Osteoblast (primary cell): Measurements from ENCODE around the gene SHISA6. TPM values are rescaled to one million over a fixed set of nuclear protein-coding genes. Genes with fewer than 3 reads are reported as not detected.

Experiments
- DNase-seq: peaks from one replicate; pipeline ENCODE4 v3.0.0; 2011; ENCODE audit warnings: low spot score, mixed read lengths; ENCODE audit not compliant: insufficient read length; ENCODE audit errors: missing footprints
- H2AFZ ChIP-seq: 2 replicates; pipeline ENCODE4 v1.6.0; 2011; ENCODE audit warnings: mild to moderate bottlenecking, low read length
- H3K27ac ChIP-seq: 2 replicates; pipeline ENCODE4 v1.5.1; 2011; ENCODE audit warnings: mild to moderate bottlenecking, low read depth, low read length, moderate library complexity
- H3K27me3 ChIP-seq: 2 replicates; pipeline ENCODE4 v1.6.0; 2012; ENCODE audit warnings: mild to moderate bottlenecking, control low read depth, inconsistent platforms, low read length, moderate library complexity; ENCODE audit not compliant: insufficient read depth
- H3K36me3 ChIP-seq: 2 replicates; pipeline ENCODE4 v1.5.1; 2011; ENCODE audit warnings: mild to moderate bottlenecking, low read length, control low read depth, moderate library complexity; ENCODE audit not compliant: insufficient read depth
- H3K4me1 ChIP-seq: 2 replicates; pipeline ENCODE4 v1.5.1; 2011; ENCODE audit warnings: mild to moderate bottlenecking, low read length, control low read depth, moderate library complexity; ENCODE audit not compliant: insufficient read depth
- H3K4me2 ChIP-seq: 2 replicates; pipeline ENCODE4 v1.6.0; 2011; ENCODE audit warnings: mild to moderate bottlenecking, low read length; ENCODE audit not compliant: insufficient read depth
- H3K4me3 ChIP-seq: fragments of 200-600 bp; sonication (generic); 3 replicates; pipeline ENCODE4 v1.5.1; 2012; ENCODE audit warnings: mild to moderate bottlenecking, low read length, inconsistent platforms; ENCODE audit not compliant: insufficient read depth
- H3K79me2 ChIP-seq: 2 replicates; pipeline ENCODE4 v1.6.0; 2012; ENCODE audit warnings: mild to moderate bottlenecking, low read length, control low read depth, inconsistent platforms; ENCODE audit not compliant: insufficient read depth
- H3K9me3 ChIP-seq: 2 replicates; pipeline ENCODE4 v1.5.1; 2011; ENCODE audit warnings: low read depth, low read length, control low read depth
- H4K20me1 ChIP-seq: 2 replicates; pipeline ENCODE4 v1.6.0; 2012; ENCODE audit warnings: mild to moderate bottlenecking, low read length, control low read depth; ENCODE audit not compliant: insufficient read depth
- CTCF ChIP-seq: IDR thresholded peaks from 2 replicates; pipeline ENCODE4 v1.5.1; 2011; ENCODE audit warnings: mild to moderate bottlenecking, low read depth, low read length, moderate library complexity; ENCODE audit errors: extremely low read depth
- total RNA-seq: library from RNA; depleted of rRNA; stranded (reverse); fragments of >200 nt; gene quantifications from 2 replicates; pipeline ENCODE4 v1.2.3, GENCODE V29; 2012

The SHISA6 gene
- total RNA-seq, 1 donor, result not detected

GRCh38 chr17:11612956-11613355 lies 371.9 kb downstream of the SHISA6 start:
- no peaks in the 10 kb centered on the region for H4K20me1 ChIP-seq
- H3K4me2 ChIP-seq, result no peak overlapping the region
- no peaks in the 10 kb centered on the region for H3K4me1 ChIP-seq
- no peaks in the 10 kb centered on the region for H3K36me3 ChIP-seq
- no peak for DNase-seq
- H3K27me3 ChIP-seq, result no peaks in the 10 kb centered on the region
- TF ChIP-seq CTCF, result no peak
- peaks cover 2% of the 10 kb centered on the region for H3K9me3 ChIP-seq
- no peak overlapping the region for H3K27ac ChIP-seq
- H3K79me2 ChIP-seq, result no peaks in the 10 kb centered on the region
- H3K4me3 ChIP-seq, result no peak overlapping the region
- no peak overlapping the region for H2AFZ ChIP-seq
